HG02798 (cell line): ENCODE results near the gene SLCO1B3.

Experiments
- ATAC-seq: cut with Tn5 transposase; IDR thresholded peaks from one replicate; pipeline ENCODE4 v1.9.1; 2021; ENCODE audit warnings: mild to moderate bottlenecking; ENCODE audit not compliant: unreplicated experiment, poor library complexity

Gene SLCO1B3

GRCh38 chr12:20883288-20883687, 72.8 kb downstream of the SLCO1B3 start:
- no peak for ATAC-seq

DNA sequence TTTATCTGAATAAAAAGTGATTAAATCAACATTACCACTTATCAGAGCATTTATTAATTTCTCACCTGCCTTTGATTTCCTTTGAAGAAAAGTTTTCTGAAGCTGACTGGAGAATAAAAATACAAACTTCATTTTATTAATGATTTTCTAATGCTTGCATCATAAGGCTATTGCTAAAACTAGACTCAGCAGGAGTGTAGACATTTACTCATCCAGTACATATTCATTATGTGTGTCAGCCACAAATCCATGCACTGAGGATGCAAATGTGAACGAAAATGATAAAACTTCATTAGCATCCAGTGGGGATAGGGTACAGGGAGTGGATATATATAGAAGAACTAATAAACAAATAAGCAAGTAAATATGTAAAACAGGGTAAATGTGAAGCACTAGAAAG, 74.6 kb downstream of the SLCO1B3 start:
- ATAC-seq = no peak

GRCh38 chr12:20885552-20885951, 75.0 kb downstream of the SLCO1B3 start:
- no peak for ATAC-seq

- ATAC-seq = no peak
These were observed 106.8 kb downstream of the SLCO1B3 start for GRCh38 chr12:20917269-20917668.

DNA sequence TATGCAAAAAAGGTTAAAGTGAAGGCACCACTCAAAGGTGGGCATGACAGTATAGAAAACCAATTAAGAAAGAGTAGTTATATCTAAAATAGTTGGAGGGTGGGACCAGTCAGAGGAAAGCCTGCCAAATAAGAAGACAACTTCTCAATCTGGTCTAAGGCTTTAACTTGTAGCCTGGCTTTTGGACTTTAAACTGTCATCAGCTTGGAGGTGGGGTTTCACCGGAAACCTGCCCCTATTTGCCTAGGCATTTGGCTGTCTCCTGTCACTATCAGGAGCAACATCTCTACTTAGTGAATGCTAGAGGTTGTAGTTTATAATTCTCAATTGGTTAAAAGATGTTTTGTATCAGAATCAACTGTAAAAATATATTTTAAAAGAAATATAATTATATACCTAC, 107.3 kb downstream of the SLCO1B3 start:
- no peak for ATAC-seq

- ATAC-seq = no peak
These were observed 121.4 kb downstream of the SLCO1B3 start for GRCh38 chr12:20931894-20932293.

DNA sequence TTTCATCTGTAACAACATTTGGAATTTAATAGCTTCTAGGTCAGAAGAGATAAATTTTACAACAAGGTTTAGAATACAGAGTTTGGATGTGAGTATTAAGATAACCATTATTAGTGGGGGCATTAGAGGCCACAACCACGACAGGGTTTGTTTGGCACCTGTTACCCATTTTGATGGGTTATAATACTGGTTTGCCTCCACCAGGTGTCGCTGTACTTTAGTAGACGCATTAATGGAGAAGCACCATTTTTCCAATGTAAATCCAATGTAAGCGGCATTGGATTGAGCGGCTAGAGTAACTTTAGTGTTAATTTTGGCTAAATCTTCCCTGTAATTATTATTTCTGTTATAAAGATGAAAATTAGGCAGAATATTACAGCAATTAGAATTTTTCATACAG, 136.2 kb downstream of the SLCO1B3 start:
- ATAC-seq = no peak

DNA sequence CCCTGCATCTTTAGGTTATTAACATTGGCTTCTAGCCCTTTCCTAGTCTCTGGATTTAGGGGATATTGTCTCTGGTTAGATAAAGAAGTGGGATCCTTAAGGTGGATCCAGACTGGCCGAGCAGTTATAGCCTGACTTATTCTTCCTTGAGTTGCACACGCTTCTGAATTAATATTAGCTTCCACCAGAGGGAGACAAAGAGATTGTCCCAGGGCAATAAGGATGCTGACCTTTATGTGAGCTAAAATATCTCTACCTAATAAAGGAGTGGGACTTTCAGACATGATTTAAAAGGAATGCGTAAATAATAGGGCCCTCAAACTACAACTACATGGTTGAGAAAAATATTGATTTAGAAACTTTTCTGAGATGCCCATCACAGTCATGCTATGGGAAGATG, 139.7 kb downstream of the SLCO1B3 start:
- ATAC-seq = peak; percentile 81

GRCh38 chr12:20963303-20963702, 152.8 kb downstream of the SLCO1B3 start:
- no peak for ATAC-seq

- no peak for ATAC-seq
These were observed 153.3 kb downstream of the SLCO1B3 start for GRCh38 chr12:20963762-20964161.
